K562 (cell line): ENCODE measurements around the gene TELO2.

Source experiments
- FOXP1 ChIP-seq: sonication (generic); formaldehyde crosslinking; IDR thresholded peaks from 2 replicates; pipeline ENCODE4 v1.8.0; 2022; ENCODE audit warnings: mild to moderate bottlenecking, missing genetic modification reagents
- GATA2 ChIP-seq: sonication (generic); formaldehyde crosslinking; IDR thresholded peaks from 2 replicates; pipeline ENCODE4 v1.4.0; 2020; ENCODE audit warnings: mild to moderate bottlenecking, missing genetic modification reagents
- HNRNPL ChIP-seq: fragments of 200-400 bp; formaldehyde crosslinking; IDR thresholded peaks from 2 replicates; pipeline ENCODE4 v1.6.1; 2017; ENCODE audit warnings: low read depth, mild to moderate bottlenecking, low read length
- POLR2AphosphoS5 ChIP-seq: IDR thresholded peaks from 2 replicates; pipeline ENCODE4 v1.6.1; 2011; ENCODE audit warnings: mild to moderate bottlenecking, low read depth, low read length, moderate library complexity; ENCODE audit not compliant: control insufficient read depth, insufficient read depth
- PRMT5 ChIP-seq: sonication (generic); formaldehyde crosslinking; IDR thresholded peaks from 2 replicates; pipeline ENCODE4 v1.5.0; 2020; ENCODE audit warnings: missing genetic modification reagents
- RAD21 ChIP-seq, 2 experiments: fragments of 250-450 bp in 1 of 2; fragments of 450-650 bp in 1 of 2; sonication (Bioruptor Pico) in 1 of 2; formaldehyde crosslinking in 1 of 2; IDR thresholded peaks in 1 of 2; conservative IDR thresholded peaks in 1 of 2; 2 replicates each; pipeline versions ENCODE4 v1.4.0 to v1.8.0; 2020 to 2022; ENCODE audit warnings: mild to moderate bottlenecking in 2 of 2, moderate library complexity in 1 of 2
- SMAD1 ChIP-seq: fragments of 150-350 bp; IDR thresholded peaks from 2 replicates; pipeline ENCODE4 v1.6.1; 2014; ENCODE audit warnings: low read length, low read depth; ENCODE audit not compliant: partially characterized antibody
- SMC3 ChIP-seq: conservative IDR thresholded peaks from 2 replicates; pipeline ENCODE4 v1.6.1; 2011; ENCODE audit warnings: low read depth, low read length, improper control_type of control experiment; ENCODE audit not compliant: insufficient read depth
- TCF7 ChIP-seq: sonication (generic); IDR thresholded peaks from 2 replicates; pipeline ENCODE4 v1.6.1; 2016; ENCODE audit warnings: antibody characterized with exemption, borderline replicate concordance
- TRIM28 ChIP-seq: fragments of 450-650 bp; IDR thresholded peaks from 2 replicates; pipeline ENCODE4 v1.6.1; 2017
- TF ChIP-seq, protein P1 (sequence below): fragments of 250-450 bp; sonication (Bioruptor Pico); IDR thresholded peaks from 2 replicates; pipeline ENCODE4 v1.4.0; 2020; ENCODE audit warnings: mild to moderate bottlenecking, moderate library complexity
- TF ChIP-seq, protein P2 (sequence below), 3 experiments: IDR thresholded peaks in 2 of 3; conservative IDR thresholded peaks in 1 of 3; 2 replicates each; pipeline ENCODE4 v1.5.1; 2011 to 2012; ENCODE audit warnings: low read length in 3 of 3, mild to moderate bottlenecking in 3 of 3, control low read depth in 2 of 3, improper control_type of control experiment in 1 of 3, inconsistent platforms in 1 of 3, low read depth in 1 of 3, mixed read lengths in 1 of 3, moderate library complexity in 1 of 3; ENCODE audit not compliant: insufficient read depth in 2 of 3

DNA sequence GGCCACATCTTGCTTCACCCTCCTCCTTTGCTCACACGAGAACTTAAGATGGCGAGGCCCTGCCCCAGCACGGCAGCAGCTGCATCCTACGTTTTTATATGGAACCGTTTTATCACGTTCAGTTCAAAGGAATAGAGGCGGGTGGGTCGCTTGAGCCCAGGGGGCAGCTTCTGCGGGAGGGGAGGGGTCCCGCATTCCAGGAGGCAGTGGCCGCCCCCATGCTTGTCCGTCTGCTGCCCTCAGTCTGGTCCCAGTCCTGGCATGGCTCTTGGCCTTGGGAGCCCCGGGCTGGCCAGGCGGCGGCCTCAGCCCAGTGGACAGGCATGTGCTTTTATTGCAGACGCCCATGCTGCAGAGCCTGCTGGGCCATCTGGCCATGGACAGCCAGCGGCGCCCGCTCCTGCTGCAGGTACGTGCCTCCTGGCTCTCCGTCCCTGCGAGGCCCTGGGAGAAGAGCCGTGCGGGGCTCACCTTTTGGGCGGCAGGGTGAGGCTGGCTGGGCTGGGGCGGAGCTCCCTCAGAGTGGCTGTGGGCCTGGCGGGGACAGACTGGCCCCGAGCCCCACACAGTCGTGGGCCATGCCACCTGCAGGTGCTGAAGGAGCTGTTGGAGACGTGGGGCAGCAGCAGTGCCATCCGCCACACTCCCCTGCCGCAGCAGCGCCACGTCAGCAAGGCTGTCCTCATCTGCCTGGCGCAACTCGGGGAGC, 6.8 kb downstream of the TELO2 start:
- TF ChIP-seq RAD21 (CRISPR knock-in tag; conservative IDR thresholded peaks at IDR 0.05 in 1 of 2, IDR thresholded peaks at IDR 0.05 in 1 of 2) (no peak), POLR2AphosphoS5 (no peak), TCF7 (no peak), FOXP1 (CRISPR knock-in tag) (no peak), SMC3 (no peak), SMAD1 (no peak), PRMT5 (CRISPR knock-in tag) (no peak), TRIM28 (no peak), GATA2 (CRISPR knock-in tag) (no peak), HNRNPL (no peak)
- TF ChIP-seq, protein P1, sequence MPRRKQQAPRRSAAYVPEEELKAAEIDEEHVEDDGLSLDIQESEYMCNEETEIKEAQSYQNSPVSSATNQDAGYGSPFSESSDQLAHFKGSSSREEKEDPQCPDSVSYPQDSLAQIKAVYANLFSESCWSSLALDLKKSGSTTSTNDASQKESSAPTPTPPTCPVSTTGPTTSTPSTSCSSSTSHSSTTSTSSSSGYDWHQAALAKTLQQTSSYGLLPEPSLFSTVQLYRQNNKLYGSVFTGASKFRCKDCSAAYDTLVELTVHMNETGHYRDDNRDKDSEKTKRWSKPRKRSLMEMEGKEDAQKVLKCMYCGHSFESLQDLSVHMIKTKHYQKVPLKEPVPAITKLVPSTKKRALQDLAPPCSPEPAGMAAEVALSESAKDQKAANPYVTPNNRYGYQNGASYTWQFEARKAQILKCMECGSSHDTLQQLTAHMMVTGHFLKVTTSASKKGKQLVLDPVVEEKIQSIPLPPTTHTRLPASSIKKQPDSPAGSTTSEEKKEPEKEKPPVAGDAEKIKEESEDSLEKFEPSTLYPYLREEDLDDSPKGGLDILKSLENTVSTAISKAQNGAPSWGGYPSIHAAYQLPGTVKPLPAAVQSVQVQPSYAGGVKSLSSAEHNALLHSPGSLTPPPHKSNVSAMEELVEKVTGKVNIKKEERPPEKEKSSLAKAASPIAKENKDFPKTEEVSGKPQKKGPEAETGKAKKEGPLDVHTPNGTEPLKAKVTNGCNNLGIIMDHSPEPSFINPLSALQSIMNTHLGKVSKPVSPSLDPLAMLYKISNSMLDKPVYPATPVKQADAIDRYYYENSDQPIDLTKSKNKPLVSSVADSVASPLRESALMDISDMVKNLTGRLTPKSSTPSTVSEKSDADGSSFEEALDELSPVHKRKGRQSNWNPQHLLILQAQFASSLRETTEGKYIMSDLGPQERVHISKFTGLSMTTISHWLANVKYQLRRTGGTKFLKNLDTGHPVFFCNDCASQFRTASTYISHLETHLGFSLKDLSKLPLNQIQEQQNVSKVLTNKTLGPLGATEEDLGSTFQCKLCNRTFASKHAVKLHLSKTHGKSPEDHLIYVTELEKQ (CRISPR knock-in tag), result no peak
- TF ChIP-seq, protein P2, sequence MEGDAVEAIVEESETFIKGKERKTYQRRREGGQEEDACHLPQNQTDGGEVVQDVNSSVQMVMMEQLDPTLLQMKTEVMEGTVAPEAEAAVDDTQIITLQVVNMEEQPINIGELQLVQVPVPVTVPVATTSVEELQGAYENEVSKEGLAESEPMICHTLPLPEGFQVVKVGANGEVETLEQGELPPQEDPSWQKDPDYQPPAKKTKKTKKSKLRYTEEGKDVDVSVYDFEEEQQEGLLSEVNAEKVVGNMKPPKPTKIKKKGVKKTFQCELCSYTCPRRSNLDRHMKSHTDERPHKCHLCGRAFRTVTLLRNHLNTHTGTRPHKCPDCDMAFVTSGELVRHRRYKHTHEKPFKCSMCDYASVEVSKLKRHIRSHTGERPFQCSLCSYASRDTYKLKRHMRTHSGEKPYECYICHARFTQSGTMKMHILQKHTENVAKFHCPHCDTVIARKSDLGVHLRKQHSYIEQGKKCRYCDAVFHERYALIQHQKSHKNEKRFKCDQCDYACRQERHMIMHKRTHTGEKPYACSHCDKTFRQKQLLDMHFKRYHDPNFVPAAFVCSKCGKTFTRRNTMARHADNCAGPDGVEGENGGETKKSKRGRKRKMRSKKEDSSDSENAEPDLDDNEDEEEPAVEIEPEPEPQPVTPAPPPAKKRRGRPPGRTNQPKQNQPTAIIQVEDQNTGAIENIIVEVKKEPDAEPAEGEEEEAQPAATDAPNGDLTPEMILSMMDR (IDR thresholded peaks at IDR 0.05 in 2 of 3, conservative IDR thresholded peaks at IDR 0.05 in 1 of 3; ENCODE audit: insufficient read depth in 2 of 3, low read depth in 1 of 3, low read length in 3 of 3), result no peak
